Activated CD4-positive, alpha-beta T cell treated with anti-CD3 and anti-CD28 coated beads, Interleukin-2, amount 10 ng/mL, durations not matched to agents 7 days and 5 days (primary cell): ENCODE results near the gene EMCN. TPM values are rescaled to one million over a fixed set of nuclear protein-coding genes. Genes with fewer than 3 reads are reported as not detected.

ENCODE experiments used
- CTCF ChIA-PET: fragments of 350-600 bp; sonication (Branson Sonifier 250); formaldehyde crosslinking; loops from one replicate; lab custom pipeline; 2021; ENCODE audit warnings: antibody characterized with exemption; lab: Charles Lee
- POLR2A ChIA-PET: fragments of 350-600 bp; sonication (Branson Sonifier 250); formaldehyde crosslinking; loops from one replicate; lab custom pipeline; 2021; ENCODE audit warnings: antibody characterized with exemption; lab: Charles Lee
- DNase-seq: peaks from one replicate; pipeline ENCODE4 v3.0.0-alpha.2; 2020
- H3K27ac Mint-ChIP-seq: one replicate; pipeline ENCODE4 v1.8.0; 2021; ENCODE audit warnings: mild to moderate bottlenecking, moderate library complexity, mixed read lengths
- H3K27me3 Mint-ChIP-seq: one replicate; pipeline ENCODE4 v1.8.0; 2021; ENCODE audit warnings: mixed read lengths
- H3K36me3 Mint-ChIP-seq: one replicate; pipeline ENCODE4 v1.8.0; 2021; ENCODE audit warnings: low read depth, mixed read lengths
- H3K4me1 Mint-ChIP-seq: one replicate; pipeline ENCODE4 v1.8.0; 2021; ENCODE audit warnings: mixed read lengths
- H3K4me3 Mint-ChIP-seq: one replicate; pipeline ENCODE4 v1.8.0; 2021; ENCODE audit warnings: mild to moderate bottlenecking, moderate library complexity, mixed read lengths
- H3K9me3 Mint-ChIP-seq: one replicate; pipeline ENCODE4 v1.8.0; 2021; ENCODE audit warnings: mixed read lengths
- total RNA-seq, 2 experiments: library from RNA; stranded (reverse); gene quantifications; one replicate each; pipeline ENCODE4 v1.2.3, GENCODE V29; 2021

The EMCN gene
- total RNA-seq, 2 experiments from 2014 or later, result not detected

DNA sequence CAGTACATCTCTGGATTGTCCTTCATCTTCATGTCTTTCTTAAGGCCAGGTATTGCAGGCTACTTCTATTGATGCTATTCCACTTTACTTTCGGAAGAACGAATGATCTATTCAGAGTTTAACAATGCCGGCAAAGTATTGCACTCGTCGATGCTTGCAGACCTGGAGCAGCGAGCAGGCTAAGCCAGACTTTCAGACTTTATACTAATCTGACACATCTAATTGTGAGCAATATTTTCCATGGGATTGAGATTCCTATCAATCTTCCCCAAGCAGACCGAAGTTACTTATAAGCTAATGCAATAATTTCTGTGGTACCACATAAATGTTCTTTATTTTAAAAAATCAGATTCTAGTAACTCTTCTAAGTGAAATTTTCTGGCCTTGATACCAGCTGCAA, 1.6 kb downstream of the EMCN start:
- Mint-ChIP-seq H3K4me1 (no peaks in the 10 kb centered on the region), H3K36me3 (no peaks in the 10 kb centered on the region), H3K9me3 (no peaks in the 10 kb centered on the region), H3K27ac (no peak overlapping the region), H3K4me3 (no peak overlapping the region), H3K27me3 (peaks cover 19% of the 10 kb centered on the region)
- ChIA-PET POLR2A (no interaction called here), CTCF (no interaction called here)
- DNase-seq, result no peak

- Mint-ChIP-seq H3K27ac (no peak overlapping the region), H3K4me3 (no peak overlapping the region), H3K36me3 (no peaks in the 10 kb centered on the region), H3K4me1 (no peaks in the 10 kb centered on the region), H3K9me3 (no peaks in the 10 kb centered on the region), H3K27me3 (peaks cover 17% of the 10 kb centered on the region)
- ChIA-PET POLR2A (no interaction called here), CTCF (interaction anchor here (0.6 kb wide), 1 partner anchor 15 kb away, joined by 3 read pairs; no protein-coding TSS in a partner anchor)
- DNase-seq, result no peak
These were observed 5.9 kb downstream of the EMCN start for GRCh38 chr4:100511896-100512295.

DNA sequence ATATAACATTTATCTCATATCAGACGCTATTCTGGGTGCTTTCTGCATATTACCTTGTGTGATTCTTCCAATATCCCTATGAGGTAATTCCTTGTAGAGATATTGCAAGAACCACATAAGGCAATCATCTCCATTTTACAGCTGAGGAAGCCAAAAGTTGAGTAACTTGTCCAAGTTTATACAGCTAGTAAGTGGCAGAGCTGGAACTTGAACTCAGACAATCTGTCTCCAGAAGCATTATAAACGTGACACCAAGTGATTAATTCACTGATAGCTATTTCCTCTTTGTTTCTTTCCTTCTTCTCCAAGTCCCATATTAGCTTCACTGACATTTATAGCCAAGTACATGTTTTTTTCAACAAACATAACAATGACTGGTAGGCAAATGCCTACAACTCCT, 7.3 kb downstream of the EMCN start:
- no peaks in the 10 kb centered on the region for H3K4me1 Mint-ChIP-seq
- peaks cover 9% of the 10 kb centered on the region for H3K27me3 Mint-ChIP-seq
- no peak for DNase-seq
- ChIA-PET CTCF (no interaction called here), POLR2A (no interaction called here)
- no peak overlapping the region for H3K27ac Mint-ChIP-seq
- H3K4me3 Mint-ChIP-seq, result no peak overlapping the region
- H3K36me3 Mint-ChIP-seq, result no peaks in the 10 kb centered on the region
- H3K9me3 Mint-ChIP-seq, result no peaks in the 10 kb centered on the region

GRCh38 chr4:100509386-100509785, 8.4 kb downstream of the EMCN start:
- Mint-ChIP-seq H3K27me3 (peaks cover 7% of the 10 kb centered on the region), H3K9me3 (no peaks in the 10 kb centered on the region), H3K36me3 (no peaks in the 10 kb centered on the region), H3K4me1 (no peaks in the 10 kb centered on the region), H3K27ac (no peak overlapping the region), H3K4me3 (no peak overlapping the region)
- no peak for DNase-seq
- CTCF ChIA-PET, result no interaction called here
- POLR2A ChIA-PET, result no interaction called here

GRCh38 chr4:100508691-100509090, 9.1 kb downstream of the EMCN start:
- CTCF ChIA-PET, result no interaction called here
- POLR2A ChIA-PET, result no interaction called here
- Mint-ChIP-seq H3K9me3 (no peaks in the 10 kb centered on the region), H3K4me1 (no peaks in the 10 kb centered on the region), H3K27ac (no peak overlapping the region), H3K36me3 (no peaks in the 10 kb centered on the region), H3K4me3 (no peak overlapping the region), H3K27me3 (peaks cover 2% of the 10 kb centered on the region)
- DNase-seq, result no peak

GRCh38 chr4:100504086-100504874, 13.5 kb downstream of the EMCN start:
- H3K4me1 Mint-ChIP-seq, result no peaks in the 10 kb centered on the region
- no peak for DNase-seq
- no peaks in the 10 kb centered on the region for H3K36me3 Mint-ChIP-seq
- no peaks in the 10 kb centered on the region for H3K27me3 Mint-ChIP-seq
- H3K4me3 Mint-ChIP-seq, result no peak overlapping the region
- H3K9me3 Mint-ChIP-seq, result no peaks in the 10 kb centered on the region
- H3K27ac Mint-ChIP-seq, result no peak overlapping the region
- POLR2A ChIA-PET, result no interaction called here
- CTCF ChIA-PET, result no interaction called here

- no peaks in the 10 kb centered on the region for H3K27me3 Mint-ChIP-seq
- H3K9me3 Mint-ChIP-seq, result no peaks in the 10 kb centered on the region
- CTCF ChIA-PET, result interaction anchor here (0.6 kb wide), 1 partner anchor 256 kb away, joined by 3 read pairs; no protein-coding TSS in a partner anchor
- no peaks in the 10 kb centered on the region for H3K36me3 Mint-ChIP-seq
- POLR2A ChIA-PET, result no interaction called here
- DNase-seq, result no peak
- no peaks in the 10 kb centered on the region for H3K4me1 Mint-ChIP-seq
- H3K4me3 Mint-ChIP-seq, result no peak overlapping the region
- no peak overlapping the region for H3K27ac Mint-ChIP-seq
These were observed 20.0 kb downstream of the EMCN start for GRCh38 chr4:100497791-100498190.

DNA sequence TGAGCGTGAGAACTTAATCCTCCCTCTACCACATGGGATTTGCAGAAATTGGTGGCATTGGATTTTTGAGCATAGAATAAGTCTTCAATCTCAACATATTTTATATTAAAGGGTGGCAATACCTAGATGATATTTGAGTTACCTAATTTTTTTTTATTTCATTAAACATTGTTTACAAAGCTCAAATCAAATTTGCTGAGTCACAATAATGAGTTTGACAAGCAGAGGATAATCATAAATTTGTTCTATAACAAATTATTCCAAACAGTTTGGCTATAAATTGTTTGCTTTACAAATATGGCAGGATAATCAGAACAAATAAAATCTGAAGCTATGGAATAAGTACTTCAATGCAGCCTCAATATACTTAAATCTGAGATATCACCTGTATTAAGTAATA, 22.7 kb downstream of the EMCN start:
- no peak for DNase-seq
- Mint-ChIP-seq H3K27ac (no peak overlapping the region), H3K4me3 (no peak overlapping the region), H3K9me3 (peaks cover 5% of the 10 kb centered on the region), H3K4me1 (no peaks in the 10 kb centered on the region), H3K36me3 (no peaks in the 10 kb centered on the region), H3K27me3 (no peaks in the 10 kb centered on the region)
- ChIA-PET POLR2A (no interaction called here), CTCF (no interaction called here)

GRCh38 chr4:100494166-100494565, 23.7 kb downstream of the EMCN start:
- H3K36me3 Mint-ChIP-seq, result no peaks in the 10 kb centered on the region
- peaks cover 5% of the 10 kb centered on the region for H3K9me3 Mint-ChIP-seq
- POLR2A ChIA-PET, result no interaction called here
- H3K27me3 Mint-ChIP-seq, result no peaks in the 10 kb centered on the region
- CTCF ChIA-PET, result no interaction called here
- DNase-seq, result no peak
- no peaks in the 10 kb centered on the region for H3K4me1 Mint-ChIP-seq
- no peak overlapping the region for H3K4me3 Mint-ChIP-seq
- H3K27ac Mint-ChIP-seq, result no peak overlapping the region

DNA sequence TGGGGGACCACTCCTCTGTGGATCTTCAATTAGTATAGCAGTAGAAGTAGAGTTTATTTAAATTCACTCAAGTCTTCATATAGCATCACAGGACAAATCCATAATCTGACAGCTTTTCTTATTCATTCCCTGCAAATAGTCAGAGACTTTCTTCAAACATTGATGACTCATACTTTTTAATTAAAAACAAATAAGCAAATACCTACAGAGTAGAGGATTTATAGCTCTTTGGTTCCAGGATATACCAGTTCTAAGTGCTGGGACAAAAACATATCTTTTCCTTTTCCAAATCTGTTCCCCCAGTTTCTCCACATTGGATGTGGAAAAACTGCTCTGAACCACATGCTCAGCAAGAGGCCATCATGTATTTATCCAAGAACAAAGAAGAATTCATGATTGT, 24.1 kb downstream of the EMCN start:
- Mint-ChIP-seq H3K27me3 (no peaks in the 10 kb centered on the region), H3K9me3 (peaks cover 5% of the 10 kb centered on the region), H3K4me3 (no peak overlapping the region), H3K36me3 (no peaks in the 10 kb centered on the region), H3K4me1 (no peaks in the 10 kb centered on the region), H3K27ac (no peak overlapping the region)
- POLR2A ChIA-PET, result no interaction called here
- no peak for DNase-seq
- CTCF ChIA-PET, result no interaction called here

DNA sequence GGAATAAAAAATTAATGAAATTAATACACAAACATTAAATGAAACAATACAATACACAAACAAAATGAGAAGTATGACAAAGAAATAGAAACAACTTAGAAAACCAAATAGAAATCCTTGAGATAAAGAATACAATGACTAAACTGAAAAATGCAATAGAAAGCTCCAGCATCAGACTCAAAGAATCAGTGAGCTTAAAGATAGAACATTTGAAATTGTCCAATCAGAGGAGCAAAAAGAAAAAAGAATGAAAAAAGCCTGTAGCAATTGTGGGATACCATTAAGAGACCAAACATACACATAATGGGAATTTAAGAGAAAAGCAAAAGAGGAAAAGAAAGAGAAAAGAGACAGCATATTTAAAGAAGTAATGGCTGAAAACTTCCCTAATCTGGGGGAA, 25.7 kb downstream of the EMCN start:
- POLR2A ChIA-PET, result no interaction called here
- H3K27ac Mint-ChIP-seq, result no peak overlapping the region

GRCh38 chr4:100489305-100489704, 28.5 kb downstream of the EMCN start:
- H3K9me3 Mint-ChIP-seq, result peaks cover 5% of the 10 kb centered on the region
- H3K4me3 Mint-ChIP-seq, result no peak overlapping the region
- POLR2A ChIA-PET, result no interaction called here
- no peaks in the 10 kb centered on the region for H3K4me1 Mint-ChIP-seq
- no peaks in the 10 kb centered on the region for H3K27me3 Mint-ChIP-seq
- CTCF ChIA-PET, result no interaction called here
- no peak overlapping the region for H3K27ac Mint-ChIP-seq
- no peak for DNase-seq
- no peaks in the 10 kb centered on the region for H3K36me3 Mint-ChIP-seq

More for the DNA sequence above, 25.7 kb downstream of the EMCN start:
- Mint-ChIP-seq H3K36me3 (no peaks in the 10 kb centered on the region), H3K9me3 (peaks cover 5% of the 10 kb centered on the region), H3K4me3 (no peak overlapping the region), H3K27me3 (no peaks in the 10 kb centered on the region), H3K4me1 (no peaks in the 10 kb centered on the region)
- CTCF ChIA-PET, result no interaction called here
- DNase-seq, result no peak

DNA sequence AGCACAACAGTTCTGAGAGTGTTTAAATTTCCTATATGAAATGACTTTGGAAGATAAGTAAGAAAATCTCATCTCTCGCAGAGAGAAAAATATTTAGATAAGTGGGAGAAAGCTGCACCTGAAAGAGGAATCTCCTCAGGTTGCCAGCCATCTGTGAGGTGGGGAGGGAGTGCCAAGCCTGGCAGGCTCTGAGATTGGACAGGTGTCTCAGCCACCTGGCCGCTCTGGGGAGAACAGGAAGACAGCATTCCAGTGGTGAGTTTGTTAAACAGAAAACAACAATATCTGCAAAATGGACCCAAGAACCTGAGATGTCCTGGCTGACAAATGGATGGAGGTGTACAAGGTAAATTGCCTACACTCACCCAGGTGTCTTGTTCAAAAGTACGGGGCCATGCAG, 31.3 kb downstream of the EMCN start:
- Mint-ChIP-seq H3K27ac (no peak overlapping the region), H3K36me3 (no peaks in the 10 kb centered on the region), H3K4me3 (no peak overlapping the region), H3K9me3 (no peaks in the 10 kb centered on the region), H3K27me3 (peaks cover 2% of the 10 kb centered on the region), H3K4me1 (no peaks in the 10 kb centered on the region)
- ChIA-PET CTCF (no interaction called here), POLR2A (no interaction called here)
- no peak for DNase-seq

DNA sequence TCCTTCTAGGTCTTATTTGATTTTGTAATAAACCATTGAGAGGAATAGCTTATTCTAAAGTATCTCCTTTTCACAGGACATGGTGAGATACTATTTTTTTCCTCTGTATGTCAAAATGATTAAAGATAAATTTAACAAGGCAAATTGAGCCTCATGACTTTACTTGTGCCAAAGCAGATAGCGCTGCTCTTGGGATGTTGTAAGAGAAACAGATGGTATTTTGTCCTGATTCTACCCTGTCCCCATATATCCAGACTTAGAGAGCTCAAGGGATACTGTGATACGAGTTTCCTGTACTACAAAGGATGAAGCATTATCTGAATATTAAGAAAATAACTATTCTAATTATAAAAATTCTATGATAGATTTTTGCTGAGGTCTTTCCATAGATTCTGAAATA, 34.0 kb downstream of the EMCN start:
- DNase-seq, result no peak
- H3K36me3 Mint-ChIP-seq, result no peaks in the 10 kb centered on the region
- ChIA-PET CTCF (no interaction called here), POLR2A (no interaction called here)
- H3K4me3 Mint-ChIP-seq, result no peak overlapping the region
- H3K27ac Mint-ChIP-seq, result no peak overlapping the region
- no peaks in the 10 kb centered on the region for H3K4me1 Mint-ChIP-seq
- H3K9me3 Mint-ChIP-seq, result no peaks in the 10 kb centered on the region
- peaks cover 2% of the 10 kb centered on the region for H3K27me3 Mint-ChIP-seq
